Naive thymus-derived CD4-positive, alpha-beta T cell (primary cell): ENCODE data around the gene CCSER1. TPM values are rescaled to one million over a fixed set of nuclear protein-coding genes. Genes with fewer than 3 reads are reported as not detected.

Experiments used
- ATAC-seq: fragments of 150-1000 bp; cut with Tn5 transposase; 2 replicates; pipeline ENCODE4 v1.10.0; 2021; ENCODE audit warnings: mild to moderate bottlenecking, moderate library complexity
- CTCF ChIA-PET: fragments of 350-600 bp; sonication (Branson Sonifier 250); formaldehyde crosslinking; loops from one replicate; lab custom pipeline; 2021; ENCODE audit warnings: antibody characterized with exemption; lab: Charles Lee
- POLR2A ChIA-PET: fragments of 350-600 bp; sonication (Branson Sonifier 250); formaldehyde crosslinking; loops from one replicate; lab custom pipeline; 2021; ENCODE audit warnings: antibody characterized with exemption, inconsistent platforms; lab: Charles Lee
- DNase-seq, 9 donors: peaks; one replicate each; pipeline versions ENCODE4 v3.0.0 to v3.0.0-alpha.2; 2020 to 2022; ENCODE audit warnings: mixed read lengths in 1 of 9
- H3K27ac ChIP-seq: one replicate; pipeline ENCODE4 v1.7.0; 2013; ENCODE audit warnings: mild to moderate bottlenecking, low read depth, low read length, moderate library complexity
- H3K27me3 ChIP-seq, 2 donors: one replicate each; pipeline ENCODE4 v1.7.0; 2013; ENCODE audit warnings: low read length in 2 of 2, mild to moderate bottlenecking in 2 of 2, moderate library complexity in 2 of 2; ENCODE audit not compliant: control insufficient read depth in 2 of 2, insufficient read depth in 2 of 2
- H3K36me3 ChIP-seq, 3 experiments: 1 replicate in 2 of 3; 2 replicates in 1 of 3; pipeline ENCODE4 v1.7.0; 2013; ENCODE audit warnings: low read length in 3 of 3, mild to moderate bottlenecking in 3 of 3, moderate library complexity in 1 of 3; ENCODE audit not compliant: insufficient read depth in 3 of 3, control insufficient read depth in 2 of 3
- H3K4me1 ChIP-seq, 2 donors: one replicate each; pipeline ENCODE4 v1.7.0; 2013; ENCODE audit warnings: low read length in 2 of 2, mild to moderate bottlenecking in 2 of 2, moderate library complexity in 1 of 2; ENCODE audit not compliant: control insufficient read depth in 2 of 2, insufficient read depth in 2 of 2
- H3K4me3 ChIP-seq: 2 replicates; pipeline ENCODE4 v1.7.0; 2013; ENCODE audit warnings: mild to moderate bottlenecking, low read length
- H3K9me3 ChIP-seq, 3 experiments: 1 replicate in 2 of 3; 2 replicates in 1 of 3; pipeline ENCODE4 v1.7.0; 2013; ENCODE audit warnings: low read length in 3 of 3; ENCODE audit not compliant: control insufficient read depth in 2 of 3
- H3K27ac Mint-ChIP-seq, 9 donors: one replicate each; pipeline ENCODE4 v1.8.0; 2020 to 2022; ENCODE audit warnings: mixed read lengths in 9 of 9, mild to moderate bottlenecking in 8 of 9, moderate library complexity in 5 of 9, inconsistent platforms in 2 of 9
- H3K27me3 Mint-ChIP-seq, 5 donors: one replicate each; pipeline ENCODE4 v1.8.0; 2021 to 2022; ENCODE audit warnings: mixed read lengths in 5 of 5, mild to moderate bottlenecking in 1 of 5
- H3K36me3 Mint-ChIP-seq, 5 donors: one replicate each; pipeline ENCODE4 v1.8.0; 2020 to 2022; ENCODE audit warnings: mixed read lengths in 5 of 5, mild to moderate bottlenecking in 3 of 5, inconsistent platforms in 1 of 5
- H3K4me1 Mint-ChIP-seq, 7 donors: one replicate each; pipeline ENCODE4 v1.8.0; 2020 to 2022; ENCODE audit warnings: mixed read lengths in 7 of 7, mild to moderate bottlenecking in 3 of 7, inconsistent platforms in 1 of 7
- H3K4me3 Mint-ChIP-seq, 10 donors: one replicate each; pipeline ENCODE4 v1.8.0; 2020 to 2022; ENCODE audit warnings: mild to moderate bottlenecking in 10 of 10, mixed read lengths in 10 of 10, moderate library complexity in 6 of 10, inconsistent platforms in 2 of 10
- H3K9me3 Mint-ChIP-seq, 11 donors: one replicate each; pipeline ENCODE4 v1.8.0; 2020 to 2022; ENCODE audit warnings: mixed read lengths in 11 of 11, mild to moderate bottlenecking in 4 of 11, inconsistent platforms in 1 of 11, moderate library complexity in 1 of 11
- intact Hi-C, 2 donors: fragments of 100-400 bp; cut with micrococcal nuclease; formaldehyde crosslinking; loops; one replicate each; pipeline ENCODE4 v1.15.1; 2023
- polyA plus RNA-seq, 2 donors: library from polyadenylated mRNA; unstranded; fragments of 300-500 nt; fragmentation: Illumina TruSeq; gene quantifications; one replicate each; pipeline ENCODE4 v1.2.3, GENCODE V29; 2021
- total RNA-seq, 6 experiments: library from RNA in 5 of 6; stranded (reverse) in 5 of 6; gene quantifications; 1 replicate in 5 of 6; 2 replicates in 1 of 6; pipeline ENCODE4 v1.2.3 and lab custom pipeline; 2021 to 2026

The CCSER1 gene
- total and polyA plus RNA-seq, 7 experiments from 2014 or later: 0.30 to 4.0 (median 1.4) TPM; not detected in 3

DNA sequence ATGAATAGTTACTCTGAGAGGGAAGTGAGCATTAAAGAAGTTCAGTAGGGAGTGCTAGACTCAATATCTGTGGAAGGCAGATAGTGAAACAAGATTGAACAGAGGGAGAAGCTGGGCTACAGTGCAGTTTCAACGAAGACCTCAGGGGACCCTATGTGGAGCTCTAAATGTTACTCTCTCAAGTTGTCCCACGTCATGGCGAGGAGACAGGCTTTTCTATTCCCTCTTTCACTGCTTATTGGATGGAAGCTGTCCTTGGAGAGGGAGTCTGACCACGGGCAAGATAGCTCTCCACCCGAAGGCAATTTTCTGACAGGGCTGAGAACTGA lies 42.3 kb upstream of the CCSER1 start:
- POLR2A ChIA-PET: no interaction called here

DNA sequence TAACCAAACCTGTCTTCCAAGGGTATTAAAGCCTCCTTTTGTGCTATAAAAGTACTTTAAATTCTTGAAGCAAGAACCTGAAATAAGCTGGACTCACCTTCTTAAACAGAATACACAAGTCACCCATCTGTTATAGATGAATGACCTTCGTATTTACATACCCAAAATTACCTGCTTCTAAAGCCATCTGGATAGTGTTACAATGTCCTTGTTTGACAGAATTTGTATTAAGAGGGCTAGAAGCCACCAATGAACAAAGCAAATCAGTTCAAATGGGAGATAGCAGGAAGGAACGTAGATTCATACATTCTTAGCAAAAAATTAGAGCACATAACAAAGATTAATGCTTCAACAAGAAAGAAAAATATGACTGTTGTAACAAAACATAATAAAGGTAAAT lies 33.7 kb upstream of the CCSER1 start:
- no peak for ATAC-seq

More for the DNA sequence above, 42.3 kb upstream of the CCSER1 start:
- no peak overlapping the region for H3K4me3 ChIP-seq
- Mint-ChIP-seq H3K27me3 (peaks cover 0 to 4% (median 0%) of the 10 kb centered on the region in 5 donors), H3K4me3 (no peak overlapping the region), H3K4me1 (no peaks in the 10 kb centered on the region), H3K27ac (no peak overlapping the region), H3K36me3 (no peaks in the 10 kb centered on the region), H3K9me3 (peaks cover 0 to 4% (median 0%) of the 10 kb centered on the region in 11 donors)
- no peaks in the 10 kb centered on the region for H3K9me3 ChIP-seq
- intact Hi-C loops: no loop called here
- no peaks in the 10 kb centered on the region for H3K36me3 ChIP-seq
- H3K27ac ChIP-seq: no peak overlapping the region
- CTCF ChIA-PET: no interaction called here
- no peaks in the 10 kb centered on the region for H3K27me3 ChIP-seq
- no peaks in the 10 kb centered on the region for H3K4me1 ChIP-seq
- DNase-seq: no peak
- no peak for ATAC-seq

DNA sequence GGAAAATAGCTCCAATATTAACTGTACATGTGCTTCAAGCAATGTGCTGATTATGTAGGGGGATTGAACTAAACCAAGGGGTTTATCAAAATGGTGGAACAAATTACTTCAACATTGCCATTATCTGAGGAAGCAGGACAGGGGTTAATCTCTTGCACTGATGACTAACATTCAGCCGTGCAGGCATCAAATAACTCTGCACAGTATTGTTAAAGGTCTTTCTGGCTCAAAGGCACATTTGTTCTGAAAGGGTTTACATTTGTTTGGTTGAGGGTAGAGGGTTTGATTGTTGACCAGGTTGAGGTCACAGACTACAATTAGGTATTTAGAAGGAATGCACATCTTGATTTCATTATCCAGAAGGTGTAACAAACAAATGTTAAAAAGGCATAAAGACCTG lies 32.2 kb upstream of the CCSER1 start:
- Mint-ChIP-seq H3K27ac (no peak overlapping the region), H3K9me3 (peaks cover 0 to 5% (median 0%) of the 10 kb centered on the region in 11 donors), H3K36me3 (no peaks in the 10 kb centered on the region), H3K4me1 (peaks cover 0 to 4% (median 0%) of the 10 kb centered on the region in 7 donors), H3K4me3 (no peak overlapping the region), H3K27me3 (peaks cover 0 to 15% (median 6%) of the 10 kb centered on the region in 5 donors)
- ChIA-PET POLR2A (no interaction called here), CTCF (no interaction called here)
- no peaks in the 10 kb centered on the region for H3K4me1 ChIP-seq
- DNase-seq (no peak), ATAC-seq (no peak)
- intact Hi-C loops: no loop called here
- no peaks in the 10 kb centered on the region for H3K9me3 ChIP-seq
- H3K27ac ChIP-seq: no peak overlapping the region
- no peak overlapping the region for H3K4me3 ChIP-seq
- no peaks in the 10 kb centered on the region for H3K27me3 ChIP-seq
- H3K36me3 ChIP-seq: no peaks in the 10 kb centered on the region

More for the DNA sequence above, 33.7 kb upstream of the CCSER1 start:
- H3K4me3 Mint-ChIP-seq: no peak overlapping the region
- intact Hi-C loops: no loop called here
- POLR2A ChIA-PET: no interaction called here
- Histone ChIP-seq H3K9me3 (no peaks in the 10 kb centered on the region), H3K4me3 (no peak overlapping the region), H3K4me1 (no peaks in the 10 kb centered on the region), H3K27ac (no peak overlapping the region), H3K27me3 (no peaks in the 10 kb centered on the region), H3K36me3 (no peaks in the 10 kb centered on the region)
- H3K27me3 Mint-ChIP-seq: peaks cover 0 to 10% (median 6%) of the 10 kb centered on the region in 5 donors
- H3K4me1 Mint-ChIP-seq: peaks cover 0 to 4% (median 0%) of the 10 kb centered on the region in 7 donors
- no peak for DNase-seq
- no peak overlapping the region for H3K27ac Mint-ChIP-seq
- H3K9me3 Mint-ChIP-seq: peaks cover 0 to 5% (median 0%) of the 10 kb centered on the region in 11 donors
- CTCF ChIA-PET: no interaction called here
- H3K36me3 Mint-ChIP-seq: no peaks in the 10 kb centered on the region

DNA sequence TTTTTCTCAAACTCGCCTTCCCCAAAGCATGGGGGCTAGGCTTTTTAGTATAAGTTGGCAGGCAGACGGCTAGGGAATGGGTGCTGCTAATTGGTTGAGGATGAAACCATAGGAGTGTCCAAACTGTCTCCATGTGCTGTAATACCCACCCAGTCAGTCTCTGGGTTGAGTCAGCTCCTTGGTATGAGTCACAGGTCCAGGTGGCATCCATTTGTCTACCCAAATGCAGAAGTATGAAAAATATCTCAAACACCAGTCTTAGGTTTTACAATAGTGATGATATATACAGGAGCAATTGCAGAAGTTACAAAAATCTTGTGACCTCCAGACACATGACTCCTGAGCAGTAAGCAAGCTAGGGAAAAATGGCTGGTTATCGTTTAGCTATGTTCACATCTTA lies 27.4 kb upstream of the CCSER1 start:
- Histone ChIP-seq H3K27me3 (no peaks in the 10 kb centered on the region), H3K9me3 (no peaks in the 10 kb centered on the region), H3K36me3 (no peaks in the 10 kb centered on the region), H3K4me3 (no peak overlapping the region), H3K4me1 (no peaks in the 10 kb centered on the region), H3K27ac (no peak overlapping the region)
- Mint-ChIP-seq H3K9me3 (peaks cover 0 to 6% (median 0%) of the 10 kb centered on the region in 11 donors), H3K27me3 (peaks cover 0 to 9% (median 3%) of the 10 kb centered on the region in 5 donors), H3K4me1 (peaks cover 0 to 2% (median 0%) of the 10 kb centered on the region in 7 donors), H3K36me3 (no peaks in the 10 kb centered on the region), H3K27ac (no peak overlapping the region), H3K4me3 (no peak overlapping the region)
- ChIA-PET CTCF (interaction anchor here (0.7 kb wide), 1 partner anchor 1603 kb away, joined by 3 read pairs; no protein-coding TSS in a partner anchor), POLR2A (no interaction called here)
- ATAC-seq: peak; percentile 88
- intact Hi-C loops: no loop called here
- DNase-seq: no peak

DNA sequence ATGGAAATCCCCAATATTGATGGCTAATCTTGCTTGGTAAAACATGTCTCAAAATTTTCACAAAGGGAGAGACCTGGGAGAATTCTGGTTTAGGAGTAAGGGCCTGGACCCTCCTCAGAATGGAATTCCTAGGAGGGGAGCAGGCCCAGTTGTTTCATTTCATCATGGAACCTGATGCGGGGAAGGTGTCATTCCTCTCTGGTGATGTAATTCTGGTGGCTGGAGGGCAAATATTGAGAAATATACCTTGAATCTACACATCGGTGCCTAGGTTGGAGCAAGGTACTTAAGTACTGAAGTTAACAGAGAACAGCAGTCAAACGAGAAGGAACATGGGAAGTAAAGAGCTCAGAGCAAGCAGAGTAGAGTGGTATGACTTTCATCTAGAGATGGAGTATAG lies 23.2 kb upstream of the CCSER1 start:
- H3K27ac ChIP-seq: no peak overlapping the region
- ChIA-PET POLR2A (no interaction called here), CTCF (no interaction called here)
- no peaks in the 10 kb centered on the region for H3K27me3 ChIP-seq
- peaks cover 0 to 6% (median 0%) of the 10 kb centered on the region in 11 donors for H3K9me3 Mint-ChIP-seq
- no peaks in the 10 kb centered on the region for H3K36me3 Mint-ChIP-seq
- H3K27ac Mint-ChIP-seq: no peak overlapping the region
- intact Hi-C loops: no loop called here
- H3K9me3 ChIP-seq: no peaks in the 10 kb centered on the region
- H3K4me1 ChIP-seq: no peaks in the 10 kb centered on the region
- H3K4me3 ChIP-seq: no peak overlapping the region
- ATAC-seq (no peak), DNase-seq (no peak)
- H3K36me3 ChIP-seq: no peaks in the 10 kb centered on the region
- no peaks in the 10 kb centered on the region for H3K4me1 Mint-ChIP-seq
- peaks cover 2 to 14% (median 4%) of the 10 kb centered on the region in 5 donors for H3K27me3 Mint-ChIP-seq
- no peak overlapping the region for H3K4me3 Mint-ChIP-seq

DNA sequence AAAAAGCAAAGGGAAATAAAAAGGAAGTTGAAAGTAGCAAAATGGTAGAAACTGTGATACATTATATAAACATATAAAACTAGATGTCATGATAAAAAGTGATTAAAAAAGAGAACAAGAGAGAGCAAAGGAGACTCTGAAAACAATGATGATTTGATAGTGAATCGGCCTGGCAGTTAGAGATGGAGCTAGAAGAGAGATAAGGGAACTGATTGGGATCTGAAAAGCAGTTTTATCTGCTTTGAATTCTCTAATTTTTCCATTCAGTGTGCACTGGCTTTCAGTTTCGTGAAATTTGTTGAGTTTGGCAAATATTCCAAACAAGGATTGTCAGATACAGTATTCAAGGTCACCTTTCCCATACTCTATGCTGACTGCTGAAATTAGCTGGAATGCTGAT lies 21.9 kb upstream of the CCSER1 start:
- no peak overlapping the region for H3K4me3 ChIP-seq
- ChIA-PET POLR2A (no interaction called here), CTCF (no interaction called here)
- Mint-ChIP-seq H3K9me3 (peaks cover 0 to 4% (median 0%) of the 10 kb centered on the region in 11 donors), H3K36me3 (no peaks in the 10 kb centered on the region), H3K4me1 (no peaks in the 10 kb centered on the region), H3K4me3 (no peak overlapping the region), H3K27ac (no peak overlapping the region), H3K27me3 (peaks cover 4 to 16% (median 4%) of the 10 kb centered on the region in 5 donors)
- DNase-seq (no peak), ATAC-seq (no peak)
- intact Hi-C loops: no loop called here
- no peaks in the 10 kb centered on the region for H3K9me3 ChIP-seq
- no peaks in the 10 kb centered on the region for H3K4me1 ChIP-seq
- H3K27me3 ChIP-seq: no peaks in the 10 kb centered on the region
- no peaks in the 10 kb centered on the region for H3K36me3 ChIP-seq
- no peak overlapping the region for H3K27ac ChIP-seq

DNA sequence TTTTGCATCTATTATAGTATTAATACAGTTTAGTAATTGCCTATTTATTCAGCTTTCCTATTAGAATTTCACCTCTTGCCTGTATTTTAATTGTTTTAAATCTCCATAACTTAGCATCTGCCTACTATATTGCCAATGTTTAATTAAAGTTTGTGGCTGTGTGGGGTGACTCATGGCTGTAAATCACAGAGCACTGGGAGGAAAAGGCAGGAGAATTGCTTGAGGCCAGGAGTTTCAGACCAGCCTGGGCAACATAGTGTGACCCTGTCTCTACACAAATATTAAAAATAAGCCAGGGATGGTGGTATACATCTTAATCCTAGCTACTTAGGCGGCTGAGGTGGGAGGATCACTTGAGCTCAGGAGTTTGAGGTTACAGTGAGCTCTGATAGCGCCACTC lies 14.5 kb upstream of the CCSER1 start:
- H3K4me3 ChIP-seq: no peak overlapping the region
- intact Hi-C loops: no loop called here
- no peaks in the 10 kb centered on the region for H3K27me3 ChIP-seq
- DNase-seq: no peak
- no peaks in the 10 kb centered on the region for H3K4me1 ChIP-seq
- POLR2A ChIA-PET: no interaction called here
- no peaks in the 10 kb centered on the region for H3K9me3 ChIP-seq
- Mint-ChIP-seq H3K4me3 (no peak overlapping the region), H3K36me3 (no peaks in the 10 kb centered on the region), H3K27ac (no peak overlapping the region), H3K9me3 (peaks cover 0 to 4% (median 0%) of the 10 kb centered on the region in 11 donors), H3K27me3 (peaks cover 3 to 14% (median 6%) of the 10 kb centered on the region in 5 donors), H3K4me1 (no peaks in the 10 kb centered on the region)
- ATAC-seq: no peak
- H3K36me3 ChIP-seq: no peaks in the 10 kb centered on the region
- H3K27ac ChIP-seq: no peak overlapping the region
- CTCF ChIA-PET: no interaction called here
